Measurements from ENCODE around the gene SLC7A4.
"Not testable (repeated sequence)": the region's sequence is repeated elsewhere in the genome, so short reads cannot be mapped to it uniquely, and the experiment has no call there.

Gene SLC7A4

DNA sequence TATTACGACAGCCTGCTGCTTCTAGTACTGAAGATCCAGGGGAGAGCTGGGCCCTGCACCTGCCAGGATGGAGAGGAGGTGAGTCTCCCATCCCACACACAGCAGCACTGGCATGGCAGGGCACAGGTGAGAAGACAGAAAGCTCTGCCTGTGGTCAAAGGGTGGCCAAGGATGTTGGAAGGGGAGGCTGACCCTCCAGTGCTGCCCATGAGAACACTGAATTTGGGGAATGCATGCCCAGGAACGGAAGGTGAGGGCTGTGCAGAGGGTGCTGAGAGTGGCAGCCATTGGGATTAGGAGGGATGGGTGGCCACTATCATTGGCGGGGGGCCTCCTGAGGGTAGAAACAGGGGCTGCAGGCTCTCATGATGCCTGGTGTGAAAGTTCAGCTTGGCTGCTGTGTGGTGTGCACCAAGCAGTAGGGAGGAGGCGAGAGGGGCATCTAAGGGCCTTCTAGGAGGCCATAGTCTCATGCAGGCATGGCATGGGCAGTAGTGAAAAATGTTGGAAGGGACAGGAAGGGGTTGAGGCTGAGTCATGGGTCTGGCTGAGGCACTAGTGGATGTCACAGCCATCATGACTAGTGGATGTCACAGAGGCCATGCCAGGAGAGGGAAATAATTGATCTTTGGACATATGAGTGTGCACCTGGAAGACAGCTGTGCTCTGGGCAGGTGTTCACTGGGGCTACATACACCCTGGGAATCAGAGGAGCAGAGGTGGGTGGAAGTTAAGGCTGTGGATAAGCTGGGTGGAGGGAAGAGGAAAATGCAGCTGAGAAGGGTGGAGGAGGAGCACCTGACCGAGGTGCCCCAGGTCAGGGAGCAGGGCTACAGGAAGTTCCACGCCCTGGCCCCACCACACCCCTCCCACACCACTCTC is 10.9 kb upstream of the SLC7A4 start:
- DNase-seq, result no peak

DNA sequence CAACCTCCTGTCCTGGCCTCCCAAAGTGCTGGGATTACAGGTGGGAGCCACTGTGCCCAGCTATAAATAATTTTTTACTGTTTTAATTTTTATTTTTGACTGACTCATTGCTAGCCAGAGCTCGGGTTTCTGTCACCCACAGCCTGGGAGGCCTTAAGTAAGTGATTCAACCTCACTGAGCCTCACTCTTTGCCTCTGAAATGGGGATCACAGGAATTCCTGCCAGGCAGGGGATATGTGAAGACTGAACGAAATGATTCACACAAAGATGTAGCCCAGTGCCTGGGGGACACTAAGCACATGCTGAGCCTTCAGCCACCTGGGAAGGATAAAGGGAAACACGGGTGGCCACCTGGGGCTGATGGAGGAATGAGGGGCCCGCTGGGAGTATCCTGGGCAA is 9.6 kb upstream of the SLC7A4 start:
- no peak for DNase-seq

DNA sequence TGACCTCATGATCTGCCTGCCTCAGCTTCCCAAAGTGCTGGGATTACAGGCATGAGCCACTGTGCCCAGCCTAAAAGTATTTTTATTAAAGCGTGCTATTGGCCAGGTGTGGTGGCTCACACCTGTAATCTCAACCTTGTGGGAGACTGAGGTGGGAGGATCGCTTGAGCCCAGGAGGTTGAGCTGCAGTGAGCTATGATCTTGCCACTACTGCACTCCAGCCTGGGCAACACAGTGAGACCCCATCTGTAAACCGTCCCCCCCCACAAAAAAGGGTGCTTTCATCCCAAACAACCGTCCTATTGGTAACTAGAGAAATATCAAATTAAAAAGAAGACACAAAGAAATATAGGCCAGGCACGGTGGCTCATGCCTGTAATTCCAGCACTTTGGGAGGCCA is 6.8 kb upstream of the SLC7A4 start:
- DNase-seq, result not testable (repeated sequence)

DNA sequence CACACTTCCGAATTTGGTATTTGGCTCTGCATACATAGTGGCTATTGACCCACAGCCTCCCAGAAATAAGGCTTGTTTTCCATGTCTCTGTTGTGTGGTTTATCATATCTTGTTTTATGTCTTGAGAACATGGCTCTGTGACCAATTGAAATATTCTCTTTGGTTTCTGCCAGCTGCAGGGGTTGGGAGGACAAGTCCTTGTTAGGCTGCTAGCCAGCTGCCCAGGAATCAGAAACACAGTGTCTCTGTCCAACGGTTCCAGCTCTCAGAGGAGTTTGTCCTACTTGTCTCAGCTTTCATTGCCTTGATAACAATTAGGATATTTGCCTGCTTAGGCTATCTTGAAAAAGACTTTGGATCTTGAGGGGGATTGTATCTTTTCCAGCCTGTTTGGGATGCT is 6.0 kb upstream of the SLC7A4 start:
- DNase-seq, result no peak

DNA sequence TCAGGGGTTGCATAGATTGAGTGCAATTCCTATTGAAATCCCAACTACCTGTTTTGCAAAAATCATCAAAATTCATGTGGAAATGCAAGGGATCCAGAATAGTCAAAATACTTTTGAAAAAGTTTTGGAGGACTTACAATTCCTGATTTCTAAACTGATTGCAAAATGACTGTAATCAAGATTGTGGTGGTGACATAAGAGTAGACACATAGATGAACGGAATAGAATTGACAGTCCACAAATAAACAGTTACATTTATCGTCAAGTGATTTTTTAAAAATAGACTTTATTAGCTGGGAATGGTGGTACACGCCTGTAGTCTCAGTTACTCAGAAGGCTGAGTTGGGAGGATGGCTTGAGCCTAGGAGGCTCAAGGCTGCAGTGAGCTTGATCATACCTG is 2.6 kb upstream of the SLC7A4 start:
- DNase-seq, result no peak

DNA sequence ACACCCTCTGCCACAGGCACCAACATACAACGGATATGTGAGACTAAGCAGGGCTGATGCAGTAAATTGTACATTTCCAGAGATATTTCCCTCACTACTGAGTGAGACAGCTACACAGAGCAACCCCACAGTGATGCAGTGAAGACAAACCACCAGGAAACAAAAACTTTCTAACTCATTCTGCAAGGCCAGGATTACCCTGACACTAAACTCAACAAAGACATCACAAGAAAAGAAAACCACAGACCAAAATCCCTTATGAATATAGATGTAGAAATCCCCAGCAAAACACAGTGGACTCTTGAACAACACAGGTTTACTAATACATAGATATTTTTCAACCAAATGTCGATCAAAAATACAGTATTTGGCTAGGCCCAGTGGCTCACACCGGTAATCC is 1.5 kb upstream of the SLC7A4 start:
- no peak for DNase-seq

DNA sequence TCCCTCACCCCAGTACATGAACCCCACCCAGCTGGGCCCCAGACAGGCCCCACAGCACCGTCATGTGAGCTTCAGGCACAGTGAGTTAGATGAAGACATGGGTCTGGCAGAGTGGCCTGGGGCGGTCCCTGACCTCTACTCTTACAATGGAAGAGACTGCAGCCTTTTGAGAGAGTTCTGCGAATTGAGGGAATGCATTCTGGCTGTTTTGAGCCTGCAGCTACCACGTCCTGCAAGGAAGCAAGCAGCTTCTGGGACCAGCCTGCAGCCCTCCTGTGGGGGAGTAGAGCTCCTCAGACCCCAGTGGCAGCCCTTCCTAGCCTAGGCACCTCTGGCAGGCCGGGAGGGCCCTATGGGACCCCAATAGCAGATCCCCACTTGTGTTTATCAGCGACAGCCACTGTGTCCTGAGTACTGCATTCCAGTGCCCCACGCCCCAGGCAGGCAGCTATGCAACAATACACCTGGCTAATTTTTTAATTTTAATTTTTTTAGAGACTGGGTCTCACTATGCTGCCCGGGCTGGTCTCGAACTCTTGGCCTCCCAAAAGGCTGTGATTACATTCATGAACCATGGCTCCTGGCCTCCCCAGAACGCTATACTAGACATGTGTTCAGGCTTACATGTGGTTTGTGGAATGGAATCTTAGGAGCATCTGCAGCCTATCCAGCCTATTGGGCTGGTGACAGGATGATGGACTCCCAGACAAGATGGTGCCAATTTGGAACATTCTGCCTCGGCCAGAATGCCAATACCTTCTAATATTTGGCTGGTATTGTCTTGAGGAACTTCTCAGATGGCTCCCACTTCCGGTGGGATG is 717 bp upstream of the SLC7A4 start:
- DNase-seq, result no peak

DNA sequence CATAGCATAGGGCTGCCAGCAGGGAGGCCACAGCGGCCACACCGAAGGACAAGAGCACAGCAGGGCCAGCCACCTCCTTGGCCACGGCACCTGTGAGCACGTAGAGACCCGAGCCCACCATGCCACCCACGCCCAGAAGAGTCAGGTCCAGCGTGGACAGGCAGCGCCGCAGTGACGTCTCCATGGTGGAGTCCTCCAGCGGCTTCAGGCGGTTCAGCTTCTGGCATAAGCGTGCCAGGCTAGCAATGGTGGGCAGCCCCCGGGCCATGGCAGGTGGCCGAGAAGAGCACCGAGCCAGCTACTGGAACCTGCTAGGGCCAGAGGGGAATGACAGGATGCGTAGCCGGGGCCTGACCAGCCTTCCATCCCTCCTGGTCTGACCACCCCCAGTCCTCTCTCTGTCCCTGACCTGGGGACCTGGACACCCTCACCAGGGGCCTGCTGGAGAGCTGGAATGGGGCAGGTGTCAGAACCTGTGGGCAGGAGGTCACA is 770 bp downstream of the SLC7A4 start:
- no peak for DNase-seq

DNA sequence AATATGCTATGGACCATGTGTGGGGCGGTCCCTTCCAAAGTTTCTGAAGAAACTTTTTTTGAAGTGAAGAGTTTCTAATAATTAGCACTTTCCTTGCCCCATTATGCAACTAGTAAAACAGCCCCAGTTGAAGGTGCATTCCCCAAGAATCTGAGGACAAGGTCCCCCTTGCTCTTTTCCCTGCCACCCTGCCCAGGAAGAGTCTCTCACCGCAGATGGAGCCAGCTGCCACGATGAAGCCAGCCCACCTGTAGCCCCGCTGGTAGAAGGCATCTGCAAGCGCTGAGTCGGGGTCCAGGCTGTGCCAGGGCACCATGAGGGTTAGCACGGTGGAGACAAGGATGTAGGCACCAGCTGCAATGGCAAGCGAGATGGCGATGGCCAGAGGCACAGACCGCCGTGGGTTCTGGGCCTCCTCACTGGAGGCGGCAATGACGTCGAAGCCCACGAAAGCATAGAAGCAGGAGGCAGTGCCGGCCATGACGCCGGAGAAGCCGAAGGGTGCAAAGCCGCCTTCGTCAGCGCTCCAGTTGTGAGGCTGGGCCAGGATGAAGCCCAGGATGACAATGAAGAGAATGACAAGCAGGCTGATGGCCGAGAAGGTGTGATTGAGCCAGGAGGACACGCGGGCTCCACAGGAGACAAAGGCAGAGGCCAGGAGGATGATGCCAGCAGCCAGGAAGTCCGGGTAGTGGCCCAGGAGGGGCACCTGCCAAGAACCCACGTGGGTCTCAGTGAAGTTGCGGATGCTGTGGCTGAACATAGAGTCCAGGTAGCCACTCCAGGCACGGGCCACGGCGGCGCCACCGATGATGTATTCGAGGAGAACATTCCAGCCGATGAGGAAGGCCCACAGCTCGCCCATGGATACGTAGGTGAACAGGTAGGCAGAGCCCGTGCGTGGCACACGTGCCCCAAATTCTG is 1.5 kb downstream of the SLC7A4 start:
- peak in 1 of 2 experiments; percentile 19 for DNase-seq

DNA sequence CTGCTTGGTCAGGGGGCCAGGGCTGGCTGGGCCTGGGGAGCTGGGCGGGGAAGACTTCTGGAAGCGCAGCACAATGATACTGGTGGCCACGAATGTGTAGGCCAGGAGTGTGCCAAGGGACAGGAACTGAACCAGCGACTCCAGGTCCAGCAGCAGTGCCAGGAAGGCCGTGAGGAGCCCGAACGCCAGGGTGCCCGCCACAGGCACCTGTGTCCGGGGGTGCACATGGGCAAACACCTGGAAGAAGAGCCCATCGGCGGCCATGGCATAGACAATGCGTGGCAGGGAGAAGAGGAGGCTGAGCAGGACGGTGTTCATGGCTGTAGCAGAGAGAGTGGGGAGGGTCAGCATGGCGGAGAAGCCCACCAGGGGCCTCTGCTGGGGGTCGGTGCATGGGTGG is 2.3 kb downstream of the SLC7A4 start:
- no peak for DNase-seq

DNA sequence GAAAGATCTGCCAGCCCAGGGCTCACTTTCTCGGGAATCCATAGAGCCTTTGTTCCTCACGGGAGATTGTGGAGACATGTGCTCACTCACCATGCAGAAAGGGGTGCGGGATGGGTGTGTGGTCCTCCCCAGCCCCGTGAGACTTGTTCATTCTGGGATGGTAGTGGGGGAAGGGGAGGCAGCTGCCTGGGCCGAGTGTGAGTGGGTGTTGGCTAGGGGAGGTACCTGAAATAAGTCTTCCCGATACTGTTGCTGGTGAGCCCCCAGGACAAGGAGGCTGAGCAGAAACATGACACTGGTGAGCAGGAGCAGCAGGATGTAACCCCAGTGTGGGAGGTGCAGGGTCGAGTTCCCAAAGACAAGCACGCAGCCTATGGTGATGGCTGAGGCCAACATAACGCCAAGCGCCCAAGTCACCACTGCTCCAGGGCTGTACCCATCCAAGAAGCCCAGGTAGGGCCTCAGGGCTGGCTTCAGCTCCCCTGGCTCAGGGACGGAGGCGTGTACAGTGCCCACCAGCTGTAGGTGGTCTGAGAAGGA is 2.8 kb downstream of the SLC7A4 start:
- DNase-seq, result no peak

DNA sequence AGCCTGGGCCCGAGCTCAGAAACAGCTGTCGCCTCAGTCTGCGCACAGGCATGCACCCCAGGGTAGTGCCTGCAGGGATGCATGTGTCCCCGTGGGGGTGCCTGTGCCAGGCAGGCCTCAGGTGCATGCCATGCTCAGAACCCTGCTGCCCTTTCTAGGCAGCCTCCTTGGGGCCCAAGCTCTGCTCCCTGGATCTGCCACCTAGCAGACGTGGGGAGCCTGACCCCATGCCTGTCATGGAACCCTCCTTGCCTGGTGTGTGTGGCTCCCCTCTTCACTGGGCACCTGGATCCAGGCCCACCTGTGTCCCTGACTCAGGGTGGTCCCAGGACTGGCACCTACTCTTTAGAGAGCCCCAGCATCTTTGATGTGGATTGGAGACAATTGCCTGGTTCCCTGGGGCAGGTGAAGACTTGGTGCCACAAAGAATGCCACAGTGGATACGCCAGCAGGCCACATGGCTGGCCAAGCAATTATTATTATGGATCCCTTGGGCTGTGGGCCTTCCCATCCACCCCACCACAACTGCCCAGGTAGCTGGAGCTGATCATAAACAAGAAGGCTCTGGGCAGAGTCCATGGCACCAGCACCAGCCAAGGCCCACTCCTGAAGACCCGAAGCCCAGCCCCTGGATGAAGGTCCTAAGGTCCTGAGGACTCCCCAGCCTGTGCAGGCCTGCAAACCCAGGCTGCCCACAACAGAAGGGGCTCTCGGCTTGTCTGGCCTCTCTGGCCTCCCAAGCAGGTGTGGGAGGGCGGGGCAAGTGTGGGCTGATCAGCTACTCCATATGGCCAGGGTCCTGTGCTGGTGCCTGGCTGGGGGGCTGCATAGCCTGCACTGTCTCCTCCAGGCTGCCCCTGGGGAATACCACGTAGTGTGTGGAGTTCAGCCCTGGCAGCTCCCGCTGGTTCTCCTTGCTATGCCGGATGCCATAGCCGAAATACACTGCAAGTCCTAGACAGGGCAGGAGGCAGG is 3.8 kb downstream of the SLC7A4 start:
- DNase-seq, result no peak

DNA sequence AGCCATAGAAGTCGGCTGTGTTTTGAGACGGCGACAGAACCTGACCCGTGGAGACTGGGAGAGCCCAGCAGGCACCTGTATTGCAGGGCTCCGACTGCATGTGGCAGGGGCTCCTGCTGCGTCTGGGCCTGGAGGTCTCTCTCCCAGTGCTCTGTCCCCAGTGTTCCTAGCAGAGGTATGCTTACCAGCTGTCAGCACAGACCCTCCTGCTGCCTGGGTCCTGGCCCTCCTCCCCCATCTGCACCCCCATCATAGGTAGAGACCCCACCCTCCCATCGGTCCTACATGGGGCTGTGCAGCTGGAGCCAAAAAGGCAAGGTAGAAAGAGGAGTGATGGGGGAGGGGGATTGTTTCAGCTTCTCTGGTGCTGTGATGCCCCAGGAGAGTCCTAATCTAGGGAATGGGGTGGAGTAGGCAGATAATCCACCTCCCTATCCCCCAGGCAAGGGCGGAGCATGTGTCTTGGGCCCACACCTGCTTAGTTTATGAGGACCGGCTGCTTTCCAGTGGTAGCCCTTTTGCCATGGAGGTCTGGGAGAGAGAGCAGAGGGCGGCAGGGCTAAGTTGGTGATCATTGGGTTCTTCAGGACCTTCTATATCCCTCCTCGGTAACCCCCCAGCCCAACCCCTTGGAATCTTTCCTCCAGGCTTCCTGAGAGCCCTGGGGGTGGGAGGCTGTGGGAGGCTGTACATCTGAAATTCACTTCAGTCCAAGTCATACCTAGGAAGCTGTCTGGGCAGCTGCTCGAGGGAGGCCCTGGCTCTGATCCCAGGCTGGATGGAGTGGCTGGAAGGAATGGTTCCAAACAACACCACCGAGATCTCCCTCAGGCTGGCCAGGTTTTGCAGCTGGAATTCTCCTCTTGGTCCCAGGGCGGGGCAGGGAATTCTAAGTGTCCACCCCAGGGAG is 5.3 kb downstream of the SLC7A4 start:
- DNase-seq, result no peak

DNA sequence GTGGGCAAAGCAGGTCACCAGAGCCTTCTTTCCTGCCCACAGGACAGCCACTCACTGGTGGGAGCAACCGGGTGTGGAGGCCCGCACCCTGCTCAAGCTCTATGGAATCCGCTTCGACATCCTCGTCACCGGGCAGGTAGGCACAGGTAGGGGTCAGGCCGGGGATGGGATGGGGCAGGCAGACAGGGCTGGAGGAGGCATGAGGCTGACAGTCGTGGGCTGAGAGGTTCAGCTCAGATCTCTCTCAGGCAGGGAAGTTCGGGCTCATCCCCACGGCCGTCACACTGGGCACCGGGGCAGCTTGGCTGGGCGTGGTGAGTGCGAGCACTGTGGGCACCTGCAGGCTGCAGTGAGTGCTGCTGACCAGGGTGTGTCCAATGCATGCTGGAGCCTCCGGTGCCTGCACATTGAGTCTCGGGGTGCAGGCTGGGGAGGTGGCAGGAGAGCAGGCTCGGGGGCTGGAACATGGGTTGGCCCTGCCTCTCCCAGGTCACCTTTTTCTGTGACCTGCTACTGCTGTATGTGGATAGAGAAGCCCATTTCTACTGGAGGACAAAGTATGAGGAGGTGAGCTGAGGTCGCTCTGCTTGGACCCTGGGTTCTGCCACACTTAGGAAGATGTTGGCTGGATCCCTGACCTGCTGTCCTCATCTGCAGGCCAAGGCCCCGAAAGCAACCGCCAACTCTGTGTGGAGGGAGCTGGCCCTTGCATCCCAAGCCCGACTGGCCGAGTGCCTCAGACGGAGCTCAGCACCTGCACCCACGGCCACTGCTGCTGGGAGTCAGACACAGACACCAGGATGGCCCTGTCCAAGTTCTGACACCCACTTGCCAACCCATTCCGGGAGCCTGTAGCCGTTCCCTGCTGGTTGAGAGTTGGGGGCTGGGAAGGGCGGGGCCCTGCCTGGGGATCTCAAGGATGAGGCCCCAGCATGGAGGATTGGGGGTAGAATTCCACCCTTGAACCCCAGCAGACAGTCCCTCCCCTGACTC is 6.3 kb downstream of the SLC7A4 start:
- DNase-seq, result no peak

DNA sequence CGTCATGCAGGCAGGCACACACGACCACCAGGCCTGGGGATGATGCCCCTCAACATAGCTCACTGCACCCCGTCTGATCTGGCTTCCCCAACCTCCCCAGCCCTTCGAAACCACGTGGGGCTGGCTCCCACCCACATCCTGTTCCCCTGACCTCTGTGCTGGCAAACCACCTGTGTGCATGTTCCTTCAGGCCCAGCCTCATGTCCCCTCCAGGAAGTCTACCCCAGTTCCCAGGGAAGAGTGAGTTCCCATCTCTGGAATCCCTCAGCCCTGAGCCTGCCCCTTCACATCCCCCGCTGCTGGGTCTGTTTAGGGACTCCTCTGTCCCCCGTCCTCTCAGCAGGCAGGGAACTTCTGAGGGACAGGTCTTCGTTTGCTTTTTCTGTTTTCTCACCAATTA is 7.1 kb downstream of the SLC7A4 start:
- no peak for DNase-seq

DNA sequence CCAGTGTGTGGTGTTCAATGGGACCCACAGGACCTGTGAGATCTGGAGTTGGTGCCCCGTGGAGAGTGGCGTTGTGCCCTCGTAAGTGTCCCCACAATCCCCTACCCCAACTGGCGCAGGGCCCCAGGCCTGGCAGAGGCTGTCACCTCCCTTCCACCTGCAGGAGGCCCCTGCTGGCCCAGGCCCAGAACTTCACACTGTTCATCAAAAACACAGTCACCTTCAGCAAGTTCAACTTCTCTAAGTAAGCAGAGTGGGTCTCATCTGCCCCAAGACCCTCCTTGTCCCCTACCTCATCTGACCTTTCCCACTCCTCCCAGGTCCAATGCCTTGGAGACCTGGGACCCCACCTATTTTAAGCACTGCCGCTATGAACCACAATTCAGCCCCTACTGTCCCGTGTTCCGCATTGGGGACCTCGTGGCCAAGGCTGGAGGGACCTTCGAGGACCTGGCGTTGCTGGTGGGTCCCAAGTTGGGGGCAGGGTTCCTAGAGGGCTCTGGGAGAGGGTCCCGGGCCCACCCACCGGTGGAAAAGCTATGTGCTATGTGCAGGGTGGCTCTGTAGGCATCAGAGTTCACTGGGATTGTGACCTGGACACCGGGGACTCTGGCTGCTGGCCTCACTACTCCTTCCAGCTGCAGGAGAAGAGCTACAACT is 9.3 kb downstream of the SLC7A4 start:
- DNase-seq, result no peak

DNA sequence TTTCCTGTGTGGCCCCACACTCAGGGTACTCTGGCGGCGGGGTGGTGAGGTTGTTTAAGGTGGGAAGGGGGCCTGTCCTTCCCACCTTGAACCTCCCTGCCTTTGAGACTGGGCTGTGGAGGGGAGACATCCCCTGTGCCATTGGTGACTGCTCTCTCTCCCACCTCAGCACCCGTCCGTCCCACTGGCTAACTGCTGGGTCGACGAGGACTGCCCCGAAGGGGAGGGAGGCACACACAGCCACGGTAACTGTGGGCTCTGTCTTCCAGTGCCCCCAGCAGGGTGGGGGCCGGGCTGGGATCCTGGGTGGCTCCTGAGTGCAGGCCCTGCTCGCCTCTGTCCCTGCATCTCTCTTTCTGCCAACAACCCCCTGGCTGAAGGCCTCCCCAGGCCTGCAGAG is 9.9 kb downstream of the SLC7A4 start:
- DNase-seq, result no peak

DNA sequence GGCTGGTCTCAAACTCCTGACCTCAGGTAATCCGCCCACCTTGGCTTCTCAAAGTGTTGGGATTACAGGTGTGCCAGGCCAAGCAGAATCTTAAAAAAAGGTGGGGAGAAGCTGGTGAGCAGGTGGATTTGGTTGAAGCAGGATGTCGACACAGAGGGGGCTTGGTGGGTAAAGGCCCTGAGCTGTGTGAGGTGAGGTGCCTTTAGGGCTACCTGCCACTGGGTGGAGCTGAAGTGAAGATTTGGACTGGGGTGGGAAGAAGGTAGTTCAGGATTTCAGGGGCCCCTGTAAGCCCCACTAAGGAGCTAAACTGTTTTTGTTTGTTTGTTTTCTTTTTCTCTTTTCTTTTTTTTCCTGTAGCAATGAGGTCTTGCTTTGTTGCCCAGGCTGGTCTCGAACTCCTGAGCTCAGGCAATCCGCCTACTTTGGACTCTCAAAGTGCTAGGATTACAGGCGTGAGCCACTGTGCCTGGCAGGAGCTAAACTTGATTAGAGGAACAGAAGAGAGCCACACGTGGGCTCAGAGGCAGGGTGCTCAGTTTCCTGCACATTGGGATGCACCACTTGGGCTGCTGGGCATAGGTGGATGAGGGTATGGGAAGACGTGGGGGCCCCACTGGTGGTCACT is 11.4 kb downstream of the SLC7A4 start:
- DNase-seq, result no peak
